MM.1S (cell line): ENCODE data around the gene C2CD4C.

ENCODE experiments used
- DNase-seq: peaks from one replicate; pipeline ENCODE4 v3.0.0-alpha.2; 2015
- H2AFZ ChIP-seq: fragments of 300-600 bp; sonication (generic); 2 replicates; pipeline ENCODE4 v1.6.0; 2016; ENCODE audit warnings: antibody characterized with exemption, low read length
- H3F3A ChIP-seq: fragments of 300-600 bp; sonication (generic); 2 replicates; pipeline ENCODE4 v1.6.1; 2016; ENCODE audit warnings: mild to moderate bottlenecking, antibody characterized with exemption, low read length, moderate library complexity, mixed read lengths; ENCODE audit not compliant: insufficient read depth
- H3K27ac ChIP-seq: fragments of 300-600 bp; sonication (generic); 2 replicates; pipeline ENCODE4 v1.5.1; 2016; ENCODE audit warnings: mild to moderate bottlenecking, low read length
- H3K27me3 ChIP-seq: fragments of 300-600 bp; sonication (generic); replicated peaks from 2 replicates; pipeline ENCODE4 v1.6.0; 2016; ENCODE audit warnings: low read length; ENCODE audit not compliant: insufficient read depth
- H3K36me3 ChIP-seq: fragments of 300-600 bp; sonication (generic); replicated peaks from 2 replicates; pipeline ENCODE4 v1.6.1; 2016; ENCODE audit warnings: mild to moderate bottlenecking, low read length, mixed read lengths; ENCODE audit not compliant: insufficient read depth
- H3K4me1 ChIP-seq: fragments of 300-600 bp; sonication (generic); 2 replicates; pipeline ENCODE4 v1.6.1; 2016; ENCODE audit warnings: low read length, mixed read lengths
- H3K4me2 ChIP-seq: fragments of 300-600 bp; sonication (generic); 2 replicates; pipeline ENCODE4 v1.6.0; 2016; ENCODE audit warnings: low read depth, low read length
- H3K4me3 ChIP-seq: fragments of 300-600 bp; sonication (generic); 2 replicates; pipeline ENCODE4 v1.5.1; 2016; ENCODE audit warnings: low read length, mixed read lengths
- H3K79me2 ChIP-seq: fragments of 300-600 bp; sonication (generic); 2 replicates; pipeline ENCODE4 v1.6.1; 2016; ENCODE audit warnings: mixed run types, low read length, mixed read lengths
- H3K9ac ChIP-seq: fragments of 300-600 bp; sonication (generic); 2 replicates; pipeline ENCODE4 v1.6.1; 2016; ENCODE audit warnings: low read length, mixed read lengths
- H3K9me2 ChIP-seq: fragments of 300-600 bp; sonication (generic); replicated peaks from 2 replicates; pipeline ENCODE4 v1.6.1; 2016; ENCODE audit warnings: mild to moderate bottlenecking, low read length, mixed read lengths; ENCODE audit not compliant: insufficient read depth
- H3K9me3 ChIP-seq: fragments of 300-600 bp; sonication (generic); replicated peaks from 2 replicates; pipeline ENCODE4 v1.6.1; 2016; ENCODE audit warnings: mild to moderate bottlenecking, low read length, mixed read lengths; ENCODE audit not compliant: insufficient read depth
- H4K20me1 ChIP-seq: fragments of 300-600 bp; sonication (generic); 2 replicates; pipeline ENCODE4 v1.6.1; 2016; ENCODE audit warnings: mild to moderate bottlenecking, low read length, moderate library complexity, mixed read lengths; ENCODE audit not compliant: insufficient read depth
- CTCF ChIP-seq: fragments of 300-600 bp; sonication (generic); IDR thresholded peaks from 2 replicates; pipeline ENCODE4 v1.5.1; 2016; ENCODE audit warnings: antibody characterized with exemption, low read length, mixed read lengths
- EZH2 ChIP-seq: fragments of 300-600 bp; sonication (generic); optimal IDR thresholded peaks from 2 replicates; pipeline ENCODE3; 2017; ENCODE audit warnings: low read depth, mild to moderate bottlenecking, antibody characterized with exemption, low read length, mixed read lengths
- EZH2phosphoT487 ChIP-seq: fragments of 300-600 bp; sonication (generic); IDR thresholded peaks from 2 replicates; pipeline ENCODE4 v1.6.1; 2018; ENCODE audit warnings: antibody characterized with exemption, low read length

The C2CD4C gene

GRCh38 chr19:400976-401865 lies 7.7 kb downstream of the C2CD4C start:
- H3K9me3 ChIP-seq: no peaks in the 10 kb centered on the region
- no peaks in the 10 kb centered on the region for H3K4me1 ChIP-seq
- no peak overlapping the region for H3K27ac ChIP-seq
- no peak overlapping the region for H3K4me2 ChIP-seq
- no peak overlapping the region for H3K4me3 ChIP-seq
- H3K9ac ChIP-seq: no peak overlapping the region
- no peaks in the 10 kb centered on the region for H3K79me2 ChIP-seq
- no peaks in the 10 kb centered on the region for H4K20me1 ChIP-seq
- no peak for DNase-seq
- TF ChIP-seq CTCF: no peak
- TF ChIP-seq EZH2: no peak
- TF ChIP-seq EZH2phosphoT487: no peak
- no peaks in the 10 kb centered on the region for H3K9me2 ChIP-seq
- H3F3A ChIP-seq: no peaks in the 10 kb centered on the region
- H2AFZ ChIP-seq: no peak overlapping the region
- peaks cover 54% of the 10 kb centered on the region for H3K27me3 ChIP-seq
- no peaks in the 10 kb centered on the region for H3K36me3 ChIP-seq

- no peaks in the 10 kb centered on the region for H3F3A ChIP-seq
- H3K9ac ChIP-seq: no peak overlapping the region
- H3K27ac ChIP-seq: no peak overlapping the region
- H3K9me2 ChIP-seq: no peaks in the 10 kb centered on the region
- no peak overlapping the region for H3K4me3 ChIP-seq
- no peaks in the 10 kb centered on the region for H3K4me1 ChIP-seq
- no peak for DNase-seq
- TF ChIP-seq EZH2: no peak
- TF ChIP-seq EZH2phosphoT487: no peak
- TF ChIP-seq CTCF: no peak
- H3K4me2 ChIP-seq: no peak overlapping the region
- H3K79me2 ChIP-seq: no peaks in the 10 kb centered on the region
- H3K36me3 ChIP-seq: no peaks in the 10 kb centered on the region
- H4K20me1 ChIP-seq: no peaks in the 10 kb centered on the region
- H2AFZ ChIP-seq: no peak overlapping the region
- no peaks in the 10 kb centered on the region for H3K9me3 ChIP-seq
- H3K27me3 ChIP-seq: peaks cover 44% of the 10 kb centered on the region
Measured at GRCh38 chr19:399370-399769, 9.6 kb downstream of the C2CD4C start.

- Histone ChIP-seq H3F3A (no peaks in the 10 kb centered on the region), H3K9ac (no peak overlapping the region), H3K27ac (no peak overlapping the region), H3K4me1 (no peaks in the 10 kb centered on the region), H2AFZ (no peak overlapping the region), H3K9me2 (no peaks in the 10 kb centered on the region), H3K36me3 (no peaks in the 10 kb centered on the region), H3K79me2 (no peaks in the 10 kb centered on the region), H3K4me2 (no peak overlapping the region), H4K20me1 (no peaks in the 10 kb centered on the region), H3K27me3 (peaks cover 44% of the 10 kb centered on the region), H3K9me3 (no peaks in the 10 kb centered on the region), H3K4me3 (no peak overlapping the region)
- TF ChIP-seq CTCF: no peak
- no peak for TF ChIP-seq EZH2
- TF ChIP-seq EZH2phosphoT487: no peak
- DNase-seq: no peak
Measured at GRCh38 chr19:398719-399118, 10.2 kb downstream of the C2CD4C start.
